HG02588 (cell line): ENCODE data around the gene OR4M1.
"Not testable (repeated sequence)": the region's sequence is repeated elsewhere in the genome, so short reads cannot be mapped to it uniquely, and the experiment has no call there.

ENCODE experiments used
- ATAC-seq: cut with Tn5 transposase; IDR thresholded peaks from one replicate; pipeline ENCODE4 v1.9.1; 2021; ENCODE audit warnings: mild to moderate bottlenecking, moderate library complexity; ENCODE audit not compliant: unreplicated experiment

OR4M1 gene, protein sequence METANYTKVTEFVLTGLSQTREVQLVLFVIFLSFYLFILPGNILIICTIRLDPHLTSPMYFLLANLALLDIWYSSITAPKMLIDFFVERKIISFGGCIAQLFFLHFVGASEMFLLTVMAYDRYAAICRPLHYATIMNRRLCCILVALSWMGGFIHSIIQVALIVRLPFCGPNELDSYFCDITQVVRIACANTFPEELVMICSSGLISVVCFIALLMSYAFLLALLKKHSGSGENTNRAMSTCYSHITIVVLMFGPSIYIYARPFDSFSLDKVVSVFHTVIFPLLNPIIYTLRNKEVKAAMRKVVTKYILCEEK

DNA sequence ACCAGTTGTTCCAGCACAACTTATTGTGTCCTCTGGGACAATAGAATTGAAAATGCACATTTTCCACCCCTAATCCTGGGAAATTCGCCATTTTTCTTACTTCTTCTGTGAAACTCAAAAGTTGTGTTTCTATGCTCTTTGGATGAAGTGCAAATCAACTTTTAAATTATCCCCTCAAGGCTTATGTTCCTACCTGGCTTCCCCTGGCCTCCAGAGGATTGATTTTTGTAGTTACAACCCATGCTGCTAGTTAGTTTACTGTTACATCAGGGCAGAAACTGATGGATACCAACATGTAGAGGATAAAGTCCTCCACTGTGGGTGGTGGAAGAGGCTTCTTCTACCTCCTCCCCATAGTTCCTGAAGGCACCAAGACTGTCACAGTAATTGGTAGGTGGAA is at the start of gene OR4M1:
Gene OR4M1 (plus strand): TSS at position 301 of the 400 bp plus-strand sequence. CDS start 6,819 bp downstream, outside the sequence.
- ATAC-seq: not testable (repeated sequence)

GRCh38 chr14:19729359-19729758 is 43.9 kb upstream of the OR4M1 start:
- no peak for ATAC-seq

DNA sequence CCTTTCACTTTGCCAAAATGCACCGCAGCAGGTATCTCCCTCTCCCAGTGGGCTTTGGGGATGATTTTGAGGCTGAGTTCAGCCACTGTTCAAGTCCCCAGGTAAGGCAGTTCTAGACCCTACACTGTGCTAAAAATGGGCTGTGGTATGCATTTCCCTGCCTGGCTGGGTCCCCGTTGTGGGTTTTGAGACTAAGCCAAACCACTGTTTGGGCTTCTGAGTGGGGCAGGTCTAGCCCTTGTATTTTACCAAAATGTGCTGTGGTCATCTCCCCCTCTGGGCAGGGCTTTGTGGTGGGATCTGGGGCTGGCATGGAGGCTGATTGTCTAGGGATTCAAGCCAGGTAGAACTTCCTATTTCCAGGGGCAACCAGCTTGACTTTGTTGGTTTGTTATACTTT is 43.5 kb upstream of the OR4M1 start:
- no peak for ATAC-seq

DNA sequence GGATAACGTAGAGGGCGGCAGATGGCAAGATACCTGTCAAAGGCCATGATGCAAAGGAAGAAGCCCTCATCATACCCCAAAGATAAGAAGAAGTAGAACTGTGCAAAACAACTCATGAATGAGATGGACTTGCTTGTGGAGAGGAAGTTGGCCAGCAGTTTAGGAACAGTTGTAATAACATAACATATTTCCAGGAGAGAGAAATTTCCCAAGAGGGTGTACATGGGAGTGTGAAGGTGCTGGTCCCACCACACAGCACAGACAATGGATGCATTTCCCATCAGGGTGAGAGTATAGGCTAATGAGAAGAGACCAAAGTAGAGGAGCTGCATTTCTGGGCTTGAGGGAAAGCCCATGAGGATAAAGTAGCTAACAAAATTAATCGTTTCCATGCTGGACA is 39.4 kb upstream of the OR4M1 start:
- ATAC-seq: not testable (repeated sequence)

DNA sequence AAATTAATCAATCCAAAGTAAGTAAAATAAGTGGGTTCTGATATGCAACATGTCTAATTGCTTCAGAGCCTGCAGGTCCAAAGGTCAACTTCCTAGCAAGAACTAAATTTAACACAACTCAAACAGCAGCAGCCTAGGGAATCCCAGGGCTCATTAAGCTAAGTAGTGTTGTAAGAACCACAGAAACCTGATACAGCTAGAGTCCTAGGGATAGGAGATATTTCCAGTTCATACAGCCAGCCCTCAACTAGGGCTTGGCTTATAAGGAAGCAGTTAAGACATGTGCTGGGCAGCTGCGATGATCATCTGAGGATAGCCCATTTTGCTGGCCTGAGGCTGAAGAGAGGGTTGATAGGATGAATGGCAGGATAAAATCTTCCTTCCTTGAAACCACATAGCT is 30.0 kb upstream of the OR4M1 start, which contains the start of gene OR4Q3:
Gene OR4Q3 (plus strand): TSS at position 316 of the 400 bp plus-strand sequence.
- no peak for ATAC-seq

DNA sequence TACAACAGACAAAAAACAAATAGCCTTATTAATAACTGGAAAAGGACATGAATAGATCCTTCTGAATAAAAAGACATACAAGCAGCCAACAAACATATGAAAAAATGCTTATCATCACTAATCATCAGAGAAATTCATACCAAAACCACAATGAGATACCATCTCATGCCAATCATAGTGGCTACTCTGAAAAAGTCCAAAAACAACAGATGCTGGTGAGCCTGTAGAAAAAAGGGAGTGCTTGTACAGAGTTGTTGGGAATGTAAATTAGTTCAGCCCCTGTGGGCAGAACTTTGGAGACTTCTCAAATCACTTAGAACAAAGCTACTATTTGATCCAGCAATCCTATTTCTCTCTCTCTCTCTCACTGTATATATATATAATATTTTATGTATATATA is 21.0 kb upstream of the OR4M1 start:
- not testable (repeated sequence) for ATAC-seq

- no peak for ATAC-seq
Observed at GRCh38 chr14:19754172-19754571, 19.1 kb upstream of the OR4M1 start.

DNA sequence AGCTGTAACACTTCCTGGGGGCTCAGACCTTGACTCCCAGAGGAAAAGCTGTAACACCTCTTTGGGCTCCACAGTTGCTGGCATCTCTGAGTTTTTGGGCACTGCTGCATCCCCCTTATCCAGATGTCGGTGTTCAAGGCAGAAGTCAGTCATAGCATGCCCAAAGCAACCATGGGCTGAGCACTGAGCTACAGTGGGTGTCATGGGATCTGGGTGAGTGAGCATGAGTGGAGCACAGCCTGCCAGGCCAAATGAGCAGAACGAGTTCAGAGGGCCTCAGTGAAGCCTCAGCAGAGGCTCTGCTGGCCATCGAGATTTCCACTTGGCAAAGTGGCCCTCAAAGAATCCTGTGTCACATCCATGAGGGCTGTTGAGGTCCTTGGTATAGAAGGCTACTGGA is 1.8 kb upstream of the OR4M1 start:
- ATAC-seq: not testable (repeated sequence)

GRCh38 chr14:19771895-19772430 is 1.3 kb upstream of the OR4M1 start:
- ATAC-seq: no peak

DNA sequence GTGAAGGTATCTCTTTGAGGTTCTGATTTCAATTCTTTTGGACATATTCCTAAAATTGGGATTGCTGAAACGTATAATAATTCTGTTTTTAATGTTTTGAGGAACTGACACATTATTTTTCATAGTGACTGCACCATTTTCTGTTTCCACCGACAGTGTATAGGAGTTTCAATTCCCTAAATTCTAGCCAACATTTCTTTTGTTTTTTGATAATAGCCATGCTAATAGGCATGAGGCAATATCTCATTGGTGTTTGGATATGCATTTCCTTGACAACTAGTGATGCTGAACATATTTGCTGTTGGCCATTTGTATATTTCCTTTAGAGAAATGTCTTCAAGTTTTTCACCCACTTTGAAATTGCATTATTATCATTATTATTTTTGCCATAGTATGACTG is 850 bp upstream of the OR4M1 start:
- not testable (repeated sequence) for ATAC-seq

DNA sequence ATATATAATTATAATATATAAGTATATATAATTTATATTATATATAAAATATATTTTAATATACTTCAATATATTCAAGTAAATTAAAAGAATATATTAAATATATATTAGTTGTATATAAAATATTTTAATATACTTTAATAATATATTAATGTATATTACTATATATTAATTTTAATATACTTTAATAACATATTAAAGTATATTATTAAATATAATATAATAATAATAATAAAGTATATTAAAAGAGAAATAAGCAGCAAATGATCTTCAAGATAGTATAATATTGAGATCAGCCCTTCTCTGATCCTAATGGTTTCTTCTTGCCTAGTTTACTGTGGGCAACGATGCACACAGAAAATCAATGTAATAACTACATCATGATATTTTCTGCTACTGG is 2.3 kb downstream of the OR4M1 start:
- ATAC-seq: no peak

DNA sequence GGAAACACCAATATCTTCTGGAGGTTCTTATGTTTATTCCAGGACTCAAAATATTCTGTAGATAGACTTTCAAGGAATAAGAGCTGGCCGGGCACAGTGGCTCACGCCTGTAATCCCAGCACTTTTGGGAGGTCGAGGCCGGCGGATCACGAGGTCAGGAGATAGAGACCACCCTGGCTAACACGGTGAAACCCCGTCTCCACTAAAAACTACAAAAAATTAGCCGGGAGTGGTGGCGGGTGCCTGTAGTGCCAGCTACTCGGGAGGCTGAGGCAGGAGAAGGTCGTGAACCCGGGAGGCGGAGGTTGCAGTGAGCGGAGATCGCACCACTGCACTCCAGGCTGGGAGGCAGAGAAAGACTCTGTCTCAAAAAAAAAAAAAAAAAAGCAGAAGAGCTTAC is 12.5 kb downstream of the OR4M1 start:
- ATAC-seq: not testable (repeated sequence)

DNA sequence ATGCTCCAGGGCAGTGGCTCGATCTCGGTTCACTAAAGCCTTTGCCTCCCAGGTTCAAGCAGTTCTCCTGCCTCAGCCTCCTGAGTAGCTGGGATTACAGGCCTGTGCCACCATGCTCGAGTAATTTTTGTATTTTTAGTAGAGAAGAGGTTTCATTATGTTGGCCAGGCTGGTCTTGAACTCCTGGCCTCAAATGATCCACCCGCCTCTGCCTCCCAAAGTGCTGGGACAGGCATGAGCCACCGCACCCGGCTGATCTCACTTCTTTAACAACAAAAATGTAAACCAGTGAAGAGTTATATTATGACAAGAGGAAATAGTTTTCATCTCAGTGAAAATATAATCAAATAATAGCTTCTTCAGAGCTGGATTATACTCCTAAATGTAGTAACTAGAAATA is 14.0 kb downstream of the OR4M1 start:
- not testable (repeated sequence) for ATAC-seq

DNA sequence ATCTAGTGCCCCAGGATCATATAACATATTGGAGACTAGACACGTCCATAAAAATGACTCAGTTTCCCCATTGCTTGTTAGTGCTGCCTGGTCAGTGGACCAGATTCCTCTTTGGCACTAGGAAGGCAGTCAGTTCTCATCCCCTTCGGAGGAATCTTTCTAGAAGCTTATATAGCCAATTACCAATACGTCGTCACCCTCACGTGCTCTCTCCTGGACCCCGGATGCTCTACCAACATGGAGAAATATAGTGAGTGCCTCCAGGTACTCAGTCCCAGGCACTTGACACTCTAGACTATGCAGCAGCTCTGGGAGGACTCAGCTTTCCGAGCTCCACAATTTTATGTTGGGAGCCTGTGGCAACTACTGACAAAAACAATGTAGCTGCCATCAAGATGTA is 14.8 kb downstream of the OR4M1 start:
- not testable (repeated sequence) for ATAC-seq

GRCh38 chr14:19796520-19797108 is 23.3 kb downstream of the OR4M1 start:
- not testable (repeated sequence) for ATAC-seq

- no peak for ATAC-seq
Observed at GRCh38 chr14:19799880-19800279, 26.6 kb downstream of the OR4M1 start.

- ATAC-seq: no peak
Observed at GRCh38 chr14:19800282-19801117, 27.2 kb downstream of the OR4M1 start.

DNA sequence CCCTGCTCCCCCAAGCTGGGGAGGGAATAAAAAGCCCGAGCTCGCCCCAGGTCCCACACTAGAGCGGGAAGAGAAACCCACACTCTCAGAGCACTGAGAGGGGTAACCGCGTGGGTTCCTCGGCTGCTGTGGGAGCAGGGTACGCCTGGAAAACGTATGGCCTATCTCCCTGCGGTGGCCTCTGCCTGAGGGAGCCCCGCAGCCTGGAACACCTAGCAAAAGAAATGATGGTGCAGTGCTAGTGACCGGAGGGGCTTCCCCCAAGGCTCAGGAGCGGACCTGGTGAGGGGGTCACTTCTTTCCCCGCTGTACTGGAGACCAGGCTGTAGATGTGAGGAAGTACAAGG is 27.8 kb downstream of the OR4M1 start:
- no peak for ATAC-seq

- not testable (repeated sequence) for ATAC-seq
Observed at GRCh38 chr14:19803470-19803869, 30.2 kb downstream of the OR4M1 start, which contains the start of gene OR4N2. Gene OR4N2 (plus strand): TSS chr14:19803770. CDS start chr14:19827449, 23,679 bp downstream.

DNA sequence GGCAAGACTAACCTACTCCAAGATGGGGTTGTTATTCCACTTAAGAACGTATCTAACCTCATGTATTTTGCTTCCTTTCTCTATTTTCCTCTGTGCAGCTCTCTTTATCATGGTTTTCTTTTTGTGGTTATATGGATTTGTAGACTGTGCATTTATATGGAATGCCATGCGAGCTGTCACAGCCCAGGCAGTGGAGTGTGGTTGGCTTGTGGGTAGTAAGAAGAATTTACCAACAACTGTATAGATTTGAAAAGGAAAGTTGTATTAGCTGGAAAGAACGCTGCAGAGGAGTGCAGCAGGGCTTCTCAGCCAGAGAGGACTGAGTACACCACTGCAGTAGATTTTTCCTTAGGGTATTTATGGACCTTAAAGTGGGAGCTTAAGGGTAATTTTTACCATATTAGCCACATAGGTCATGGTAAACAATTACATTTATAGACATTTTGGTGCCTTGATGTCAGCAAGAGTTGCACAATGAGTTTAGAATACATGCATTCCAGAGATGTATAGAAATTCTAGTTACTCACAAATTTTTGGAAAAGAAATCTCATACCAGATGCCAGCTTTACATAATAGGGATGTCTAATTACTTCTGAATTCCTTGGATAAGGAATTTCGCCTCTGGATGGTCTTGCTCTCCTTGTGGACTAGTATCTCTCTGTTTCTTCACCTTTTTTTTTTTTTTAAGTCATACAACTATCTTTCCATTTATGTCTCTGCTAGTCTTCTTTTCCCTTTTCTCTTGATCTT is 40.0 kb downstream of the OR4M1 start:
- ATAC-seq: not testable (repeated sequence)

- not testable (repeated sequence) for ATAC-seq
Observed at GRCh38 chr14:19819879-19820278, 46.6 kb downstream of the OR4M1 start.
